Natural killer cell (primary cell): ENCODE measurements around the gene FAH. TPM values are rescaled to one million over a fixed set of nuclear protein-coding genes. Genes with fewer than 3 reads are reported as not detected.

Experiments
- ATAC-seq, 3 donors: fragments of 150-1000 bp in 2 of 3; fragments of 200-7000 bp in 1 of 3; cut with Tn5 transposase; 1 replicate in 1 of 3; 2 replicates in 2 of 3; pipeline ENCODE4 v1.10.0; 2021; ENCODE audit warnings: mild to moderate bottlenecking in 2 of 3, moderate library complexity in 2 of 3
- DNase-seq, 2 donors: peaks; one replicate each; pipeline versions ENCODE4 v3.0.0 to v3.0.0-alpha.2; 2013 to 2021; ENCODE audit warnings: mixed read lengths in 1 of 2
- H3K27ac ChIP-seq: one replicate; pipeline ENCODE4 v1.5.1; 2013; ENCODE audit warnings: mild to moderate bottlenecking, low read length
- H3K27me3 ChIP-seq: one replicate; pipeline ENCODE4 v1.6.1; 2013; ENCODE audit warnings: low read length; ENCODE audit not compliant: control insufficient read depth, insufficient read depth
- H3K36me3 ChIP-seq: one replicate; pipeline ENCODE4 v1.6.1; 2013; ENCODE audit warnings: low read length; ENCODE audit not compliant: control insufficient read depth, insufficient read depth
- H3K4me1 ChIP-seq: one replicate; pipeline ENCODE4 v1.6.1; 2013; ENCODE audit warnings: low read length; ENCODE audit not compliant: control insufficient read depth, insufficient read depth
- H3K4me3 ChIP-seq: one replicate; pipeline ENCODE4 v1.5.1; 2013; ENCODE audit warnings: low read length
- H3K9me3 ChIP-seq: one replicate; pipeline ENCODE4 v1.6.1; 2013; ENCODE audit warnings: low read length; ENCODE audit not compliant: control insufficient read depth, insufficient read depth
- H3K27ac Mint-ChIP-seq, 2 donors: one replicate each; pipeline ENCODE4 v1.8.0; 2022; ENCODE audit warnings: mild to moderate bottlenecking in 2 of 2, mixed read lengths in 2 of 2, moderate library complexity in 1 of 2
- H3K27me3 Mint-ChIP-seq, 2 donors: one replicate each; pipeline ENCODE4 v1.8.0; 2022; ENCODE audit warnings: low read depth in 2 of 2, mixed read lengths in 2 of 2
- H3K36me3 Mint-ChIP-seq: one replicate; pipeline ENCODE4 v1.8.0; 2022; ENCODE audit warnings: mixed read lengths
- H3K4me1 Mint-ChIP-seq, 2 donors: one replicate each; pipeline ENCODE4 v1.8.0; 2022; ENCODE audit warnings: mixed read lengths in 2 of 2
- H3K4me3 Mint-ChIP-seq: one replicate; pipeline ENCODE4 v1.8.0; 2022; ENCODE audit warnings: mild to moderate bottlenecking, moderate library complexity, mixed read lengths
- H3K9me3 Mint-ChIP-seq, 2 donors: one replicate each; pipeline ENCODE4 v1.8.0; 2022; ENCODE audit warnings: mixed read lengths in 2 of 2
- WGBS: methylation state at CpG from one replicate; pipeline ENCODE4 v1.1.7; 2013; ENCODE audit warnings: missing lambda C conversion rate; ENCODE audit not compliant: insufficient coverage; 5-methylcytosine and 5-hydroxymethylcytosine counted together
- intact Hi-C: fragments of 100-400 bp; cut with micrococcal nuclease; formaldehyde crosslinking; loops from one replicate; pipeline ENCODE4 v1.14.2; 2022
- total RNA-seq, 4 donors: library from RNA; stranded (reverse); fragments of 120-200 nt in 1 of 4; gene quantifications; one replicate each; pipeline versions ENCODE4 v1.2.3 to v1.2.4, GENCODE V29; 2013 to 2022
- TF ChIP-seq, protein P1 (sequence below): fragments of 200-600 bp; IDR thresholded peaks from one replicate; pipeline ENCODE4 v1.8.0; 2022; ENCODE audit warnings: antibody characterized with exemption

Gene FAH
- total RNA-seq, 3 donors from 2014 or later (not counting 1 experiment from before 2014, with no cell fraction given), result 12.4 to 14.1 (median 13.5) TPM

DNA sequence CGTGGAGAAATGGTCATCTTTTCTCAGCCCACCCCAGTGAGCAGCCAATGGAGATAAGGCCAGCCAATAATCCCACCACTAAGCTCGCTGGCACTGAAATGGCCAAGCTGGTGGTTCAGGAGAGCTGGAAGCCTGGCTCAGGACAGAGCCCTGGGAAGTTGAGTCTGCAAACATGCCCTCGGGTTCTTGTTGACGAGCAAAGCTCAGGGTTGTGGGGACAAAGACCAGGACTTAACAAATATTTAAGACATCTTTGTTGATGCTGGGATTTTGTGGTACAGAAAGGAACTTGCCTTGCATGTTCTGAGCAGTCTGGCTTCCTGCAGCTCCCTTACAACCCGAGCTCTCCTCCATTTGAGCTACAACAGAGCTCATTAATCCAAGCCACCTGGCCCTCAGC is 4.4 kb downstream of the FAH start:
- WGBS, result 77% methylated on average over 5 of the region's 5 CpGs
- no peak overlapping the region for H3K27ac ChIP-seq
- DNase-seq (no peak), ATAC-seq (no peak)
- H3K4me1 ChIP-seq, result peaks cover 48% of the 10 kb centered on the region
- Mint-ChIP-seq H3K4me1 (peaks cover 21 to 51% of the 10 kb centered on the region in 2 donors), H3K9me3 (no peaks in the 10 kb centered on the region), H3K36me3 (no peaks in the 10 kb centered on the region), H3K4me3 (no peak overlapping the region), H3K27ac (no peak overlapping the region), H3K27me3 (no peaks in the 10 kb centered on the region)
- no peak overlapping the region for H3K4me3 ChIP-seq
- intact Hi-C loops, result no loop called here
- no peaks in the 10 kb centered on the region for H3K36me3 ChIP-seq
- H3K9me3 ChIP-seq, result no peaks in the 10 kb centered on the region
- H3K27me3 ChIP-seq, result no peaks in the 10 kb centered on the region
- TF ChIP-seq, protein P1, sequence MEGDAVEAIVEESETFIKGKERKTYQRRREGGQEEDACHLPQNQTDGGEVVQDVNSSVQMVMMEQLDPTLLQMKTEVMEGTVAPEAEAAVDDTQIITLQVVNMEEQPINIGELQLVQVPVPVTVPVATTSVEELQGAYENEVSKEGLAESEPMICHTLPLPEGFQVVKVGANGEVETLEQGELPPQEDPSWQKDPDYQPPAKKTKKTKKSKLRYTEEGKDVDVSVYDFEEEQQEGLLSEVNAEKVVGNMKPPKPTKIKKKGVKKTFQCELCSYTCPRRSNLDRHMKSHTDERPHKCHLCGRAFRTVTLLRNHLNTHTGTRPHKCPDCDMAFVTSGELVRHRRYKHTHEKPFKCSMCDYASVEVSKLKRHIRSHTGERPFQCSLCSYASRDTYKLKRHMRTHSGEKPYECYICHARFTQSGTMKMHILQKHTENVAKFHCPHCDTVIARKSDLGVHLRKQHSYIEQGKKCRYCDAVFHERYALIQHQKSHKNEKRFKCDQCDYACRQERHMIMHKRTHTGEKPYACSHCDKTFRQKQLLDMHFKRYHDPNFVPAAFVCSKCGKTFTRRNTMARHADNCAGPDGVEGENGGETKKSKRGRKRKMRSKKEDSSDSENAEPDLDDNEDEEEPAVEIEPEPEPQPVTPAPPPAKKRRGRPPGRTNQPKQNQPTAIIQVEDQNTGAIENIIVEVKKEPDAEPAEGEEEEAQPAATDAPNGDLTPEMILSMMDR, result no peak

DNA sequence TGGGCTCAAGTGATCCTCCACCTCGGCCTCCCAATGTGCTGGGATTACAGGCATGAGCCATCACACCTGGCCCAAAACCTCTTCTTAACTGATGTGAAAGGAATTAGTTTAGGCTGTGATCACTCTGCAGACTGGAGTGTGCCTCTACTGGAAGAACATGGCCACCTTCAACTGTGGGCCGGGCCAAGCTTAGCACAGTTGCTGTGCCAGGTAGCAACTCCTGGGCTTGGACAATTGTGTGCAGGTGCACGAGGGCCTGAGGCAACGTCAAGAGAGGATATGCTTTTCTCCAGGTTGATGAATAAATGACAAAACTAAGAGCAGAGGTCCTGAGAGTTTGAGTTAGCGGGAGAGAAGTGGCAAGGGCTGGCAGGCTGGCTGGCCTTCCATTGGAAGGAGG is 6.5 kb downstream of the FAH start:
- no peaks in the 10 kb centered on the region for H3K9me3 Mint-ChIP-seq
- TF ChIP-seq, protein P1, result no peak
- WGBS, result 93% methylated on average over 5 of the region's 5 CpGs
- H3K36me3 Mint-ChIP-seq, result no peaks in the 10 kb centered on the region
- H3K27ac Mint-ChIP-seq, result peak overlapping the region; percentile 64 to 76
- Histone ChIP-seq H3K27ac (peak overlapping the region; percentile 35), H3K36me3 (no peaks in the 10 kb centered on the region), H3K27me3 (no peaks in the 10 kb centered on the region), H3K4me1 (peaks cover 34% of the 10 kb centered on the region), H3K4me3 (no peak overlapping the region), H3K9me3 (no peaks in the 10 kb centered on the region)
- intact Hi-C loops, result no loop called here
- peak overlapping the region; percentile 21 for H3K4me3 Mint-ChIP-seq
- DNase-seq (no peak), ATAC-seq (no peak)
- H3K4me1 Mint-ChIP-seq, result peaks cover 11 to 42% of the 10 kb centered on the region in 2 donors
- no peaks in the 10 kb centered on the region for H3K27me3 Mint-ChIP-seq

DNA sequence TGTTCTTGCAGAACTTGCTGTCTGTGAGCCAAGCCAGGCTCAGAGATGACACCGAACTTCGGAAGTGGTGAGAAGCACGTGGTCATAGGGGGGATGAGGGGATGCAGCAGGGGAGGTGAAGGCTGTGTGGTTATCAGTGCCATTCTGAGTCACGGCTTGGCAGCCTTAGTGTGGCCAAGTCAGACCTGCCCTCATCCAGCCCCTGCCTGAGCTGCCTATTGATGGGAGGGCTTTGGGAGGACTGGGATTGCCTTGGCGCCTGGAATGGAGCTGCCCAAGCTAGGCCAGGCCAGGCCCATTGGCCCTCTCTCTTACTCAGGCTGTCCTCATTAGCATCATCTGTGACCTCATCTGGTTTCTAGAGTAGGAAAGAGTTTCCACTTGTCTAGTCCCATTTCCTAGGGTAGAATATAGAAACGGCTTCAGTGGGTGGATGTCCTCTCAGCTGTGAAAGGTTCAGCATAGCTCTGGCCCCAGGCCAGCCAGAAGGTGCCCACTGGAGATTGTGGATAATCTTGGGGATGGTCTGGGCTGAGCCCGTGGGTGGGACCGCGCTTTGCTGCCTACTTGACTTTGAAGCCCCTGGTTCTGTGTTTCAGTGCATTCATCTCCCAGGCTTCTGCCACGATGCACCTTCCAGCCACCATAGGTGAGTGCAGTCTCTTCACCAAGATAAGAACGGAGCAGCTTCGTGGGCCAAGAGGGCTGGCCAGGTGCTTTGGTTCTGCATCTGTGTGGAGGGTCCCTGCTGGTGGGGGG is 7.2 kb downstream of the FAH start:
- WGBS, result 77% methylated on average over 12 of the region's 12 CpGs
- Mint-ChIP-seq H3K36me3 (no peaks in the 10 kb centered on the region), H3K4me3 (peak overlapping the region; percentile 21), H3K27ac (peak overlapping the region; percentile 64 to 76), H3K4me1 (peaks cover 6 to 35% of the 10 kb centered on the region in 2 donors), H3K9me3 (no peaks in the 10 kb centered on the region), H3K27me3 (no peaks in the 10 kb centered on the region)
- peak; percentile 30 to 55 for DNase-seq
- H3K27ac ChIP-seq, result peak overlapping the region; percentile 35
- no peaks in the 10 kb centered on the region for H3K9me3 ChIP-seq
- intact Hi-C loops, result no loop called here
- ATAC-seq, result peak; percentile 66 to 81 (median 73)
- no peaks in the 10 kb centered on the region for H3K36me3 ChIP-seq
- TF ChIP-seq, protein P1, result no peak
- H3K4me3 ChIP-seq, result no peak overlapping the region
- peaks cover 27% of the 10 kb centered on the region for H3K4me1 ChIP-seq
- no peaks in the 10 kb centered on the region for H3K27me3 ChIP-seq
